Tibial artery (tissue), 4 donors: ENCODE data around the gene CDH1.

Source experiments
- DNase-seq, 2 donors: peaks; one replicate each; pipeline ENCODE4 v3.0.0-alpha.2; 2019
- H3K27ac ChIP-seq, 2 donors: fragments of 200-600 bp; sonication (generic) in 1 of 2; 1 replicate in 1 of 2; 2 replicates in 1 of 2; pipeline ENCODE4 v1.5.1; 2018 to 2019; ENCODE audit warnings: mild to moderate bottlenecking in 1 of 2
- H3K27me3 ChIP-seq, 2 donors: fragments of 200-600 bp; sonication (generic) in 1 of 2; one replicate each; pipeline versions ENCODE4 v1.5.1 to v1.6.0; 2016 to 2019
- H3K36me3 ChIP-seq, 3 donors: fragments of 200-600 bp; sonication (generic) in 2 of 3; one replicate each; pipeline ENCODE4 v1.5.1; 2016 to 2019; ENCODE audit warnings: mild to moderate bottlenecking in 2 of 3
- H3K4me1 ChIP-seq, 4 donors: fragments of 200-600 bp; sonication (generic) in 2 of 4; 1 replicate in 3 of 4; 2 replicates in 1 of 4; pipeline ENCODE4 v1.5.1; 2016 to 2019
- H3K4me3 ChIP-seq, 2 donors: fragments of 200-600 bp; sonication (generic) in 1 of 2; 1 replicate in 1 of 2; 2 replicates in 1 of 2; pipeline ENCODE4 v1.5.1; 2018 to 2019; ENCODE audit warnings: mild to moderate bottlenecking in 2 of 2
- H3K9me3 ChIP-seq, 3 donors: fragments of 200-600 bp; sonication (generic) in 1 of 3; one replicate each; pipeline ENCODE4 v1.5.1; 2016 to 2019
- intact Hi-C: fragments of 100-400 bp; cut with DNase I; formaldehyde crosslinking; loops from one replicate; pipeline ENCODE4 v1.15.0; 2023; ENCODE audit warnings: low total_unique reads
- TF ChIP-seq, protein P1 (sequence below), 2 experiments: fragments of 200-600 bp in 1 of 2; fragments of 450-650 bp in 1 of 2; IDR thresholded peaks; one replicate each; pipeline ENCODE4 v1.5.1; 2017 to 2019; ENCODE audit warnings: antibody characterized with exemption in 2 of 2, mild to moderate bottlenecking in 1 of 2, moderate library complexity in 1 of 2

CDH1 gene

DNA sequence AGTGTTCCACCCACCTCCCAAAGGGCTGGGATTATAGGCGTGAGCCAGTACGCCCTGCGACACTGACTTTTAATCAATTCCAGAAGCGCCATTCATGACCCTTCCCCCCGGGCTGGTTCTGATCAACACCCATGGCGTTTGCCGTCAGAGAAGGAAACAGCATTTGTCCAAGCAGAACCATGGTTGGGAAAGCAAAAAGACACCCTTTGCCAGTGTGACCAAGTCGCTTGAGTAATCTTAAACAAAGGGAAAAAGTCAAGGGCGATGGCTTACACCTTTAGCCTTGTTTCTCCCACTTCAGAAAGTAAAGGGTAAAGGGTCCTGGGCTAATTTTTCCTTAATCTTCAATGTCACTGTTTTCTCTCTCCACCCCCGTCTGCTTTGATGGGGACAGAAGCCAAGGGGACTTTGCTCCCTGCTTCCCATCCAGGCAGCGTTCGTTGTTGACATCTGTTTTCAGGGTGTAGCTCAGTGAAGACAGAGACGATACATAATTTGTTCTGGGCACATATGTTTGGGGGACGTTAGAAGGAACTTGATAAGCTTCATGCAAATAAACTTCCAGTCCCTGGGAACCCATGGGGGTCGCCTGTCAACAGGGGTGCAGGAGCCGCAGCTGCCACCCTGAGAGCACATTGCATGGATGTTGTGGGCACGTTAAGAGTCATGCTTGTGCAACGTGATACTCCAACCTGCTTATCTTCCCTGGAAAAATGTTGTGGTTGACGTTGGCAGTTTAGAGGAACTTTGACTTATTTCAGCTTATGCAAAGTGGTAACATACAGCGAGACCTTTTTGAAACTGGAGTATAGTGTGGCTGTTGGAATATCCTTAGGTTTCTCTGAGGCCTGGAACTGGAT lies 55.6 kb downstream of the CDH1 start:
- intact Hi-C loops, result no loop called here
- peaks cover 0 to 3% of the 10 kb centered on the region in 2 donors for H3K27me3 ChIP-seq
- H3K9me3 ChIP-seq, result no peaks in the 10 kb centered on the region
- TF ChIP-seq, protein P1, sequence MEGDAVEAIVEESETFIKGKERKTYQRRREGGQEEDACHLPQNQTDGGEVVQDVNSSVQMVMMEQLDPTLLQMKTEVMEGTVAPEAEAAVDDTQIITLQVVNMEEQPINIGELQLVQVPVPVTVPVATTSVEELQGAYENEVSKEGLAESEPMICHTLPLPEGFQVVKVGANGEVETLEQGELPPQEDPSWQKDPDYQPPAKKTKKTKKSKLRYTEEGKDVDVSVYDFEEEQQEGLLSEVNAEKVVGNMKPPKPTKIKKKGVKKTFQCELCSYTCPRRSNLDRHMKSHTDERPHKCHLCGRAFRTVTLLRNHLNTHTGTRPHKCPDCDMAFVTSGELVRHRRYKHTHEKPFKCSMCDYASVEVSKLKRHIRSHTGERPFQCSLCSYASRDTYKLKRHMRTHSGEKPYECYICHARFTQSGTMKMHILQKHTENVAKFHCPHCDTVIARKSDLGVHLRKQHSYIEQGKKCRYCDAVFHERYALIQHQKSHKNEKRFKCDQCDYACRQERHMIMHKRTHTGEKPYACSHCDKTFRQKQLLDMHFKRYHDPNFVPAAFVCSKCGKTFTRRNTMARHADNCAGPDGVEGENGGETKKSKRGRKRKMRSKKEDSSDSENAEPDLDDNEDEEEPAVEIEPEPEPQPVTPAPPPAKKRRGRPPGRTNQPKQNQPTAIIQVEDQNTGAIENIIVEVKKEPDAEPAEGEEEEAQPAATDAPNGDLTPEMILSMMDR (IDR thresholded peaks at IDR 0.05), result no peak
- no peaks in the 10 kb centered on the region for H3K4me1 ChIP-seq
- no peak overlapping the region for H3K27ac ChIP-seq
- H3K36me3 ChIP-seq, result no peaks in the 10 kb centered on the region
- DNase-seq, result no peak
- no peak overlapping the region for H3K4me3 ChIP-seq

DNA sequence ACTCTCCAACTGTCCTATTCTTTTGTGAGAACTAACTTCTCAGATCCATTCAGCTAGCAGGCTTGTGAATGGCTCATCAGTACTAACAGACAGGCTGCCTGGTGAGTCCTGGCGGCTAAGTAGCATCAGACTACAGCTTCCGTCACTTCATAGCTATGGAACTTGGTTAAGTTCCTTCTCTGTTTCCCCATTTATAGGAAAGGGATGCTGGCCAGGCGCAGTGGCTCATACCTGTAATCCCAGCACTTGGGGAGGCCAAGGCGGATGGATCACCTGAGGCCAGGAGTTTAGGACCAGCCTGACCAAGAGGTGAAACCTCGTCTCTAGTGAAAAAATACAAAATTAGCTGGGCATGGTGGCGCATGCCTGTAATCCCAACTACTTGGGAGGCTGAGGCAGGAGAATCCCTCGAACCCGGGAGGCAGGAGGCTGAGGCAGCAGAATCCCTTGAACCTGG lies 56.3 kb downstream of the CDH1 start:
- no peak for DNase-seq
- Histone ChIP-seq H3K9me3 (no peaks in the 10 kb centered on the region), H3K4me3 (no peak overlapping the region), H3K36me3 (no peaks in the 10 kb centered on the region), H3K27ac (no peak overlapping the region), H3K27me3 (peaks cover 0 to 3% of the 10 kb centered on the region in 2 donors), H3K4me1 (peaks cover 0 to 2% (median 0%) of the 10 kb centered on the region in 4 donors)
- intact Hi-C loops, result no loop called here
- TF ChIP-seq, protein P1 (IDR thresholded peaks at IDR 0.05), result no peak

DNA sequence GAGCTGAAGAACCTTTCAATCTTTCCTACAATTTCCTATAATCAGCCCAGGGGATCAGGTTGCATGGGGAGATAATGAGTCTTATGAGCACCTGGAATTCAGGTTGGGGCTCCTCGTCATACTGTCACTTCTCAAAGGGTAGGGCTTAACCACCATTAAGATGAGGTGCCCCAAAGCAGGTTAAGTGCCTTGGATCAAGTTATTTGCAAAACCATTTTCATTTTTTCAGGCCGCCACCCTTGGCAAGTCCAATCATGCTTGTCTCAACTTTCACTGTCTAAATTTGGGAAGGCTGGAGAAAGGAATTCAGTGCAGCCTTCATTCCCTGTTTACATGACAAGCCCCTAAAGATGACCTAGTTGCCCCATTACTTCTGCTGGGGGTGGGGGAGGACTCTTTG lies 61.3 kb downstream of the CDH1 start:
- H3K9me3 ChIP-seq, result no peaks in the 10 kb centered on the region
- peaks cover 0 to 4% (median 0%) of the 10 kb centered on the region in 4 donors for H3K4me1 ChIP-seq
- no peak overlapping the region for H3K27ac ChIP-seq
- peaks cover 0 to 9% (median 0%) of the 10 kb centered on the region in 3 donors for H3K36me3 ChIP-seq
- no peaks in the 10 kb centered on the region for H3K27me3 ChIP-seq
- no peak for DNase-seq
- intact Hi-C loops, result no loop called here
- TF ChIP-seq, protein P1 (IDR thresholded peaks at IDR 0.05), result no peak
- H3K4me3 ChIP-seq, result no peak overlapping the region

DNA sequence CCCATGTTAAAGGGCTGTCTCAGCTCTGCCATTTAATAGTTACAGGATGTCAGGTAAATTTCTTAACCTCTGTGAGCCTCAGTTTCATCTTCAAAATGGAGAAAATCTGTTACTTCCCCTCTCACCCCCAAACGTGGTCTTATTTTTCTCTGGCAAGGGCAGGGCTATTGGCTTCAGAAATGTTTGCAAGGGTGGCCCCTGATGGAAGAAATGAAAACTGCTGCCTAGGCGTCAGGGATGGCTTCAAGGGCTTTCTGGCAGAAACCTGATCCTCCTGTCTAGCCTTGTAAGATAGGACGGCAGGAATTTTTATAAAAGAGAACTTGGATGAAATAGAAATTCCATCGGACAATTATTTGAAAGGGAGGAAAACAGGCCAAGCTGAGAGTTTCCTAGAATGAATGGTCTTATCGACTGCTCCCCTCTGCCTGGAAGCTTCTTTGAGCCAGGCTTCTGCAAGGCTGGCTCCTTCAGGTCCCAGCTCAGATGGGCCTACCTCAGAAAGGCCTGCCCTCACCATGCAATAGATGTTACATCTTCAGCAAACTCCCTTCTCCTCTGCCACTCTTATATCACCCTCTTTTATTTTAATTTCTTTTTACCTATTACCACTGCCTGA lies 63.3 kb downstream of the CDH1 start:
- Histone ChIP-seq H3K36me3 (peaks cover 0 to 9% (median 0%) of the 10 kb centered on the region in 3 donors), H3K4me1 (peaks cover 0 to 4% (median 0%) of the 10 kb centered on the region in 4 donors), H3K4me3 (no peak overlapping the region), H3K27ac (no peak overlapping the region), H3K27me3 (no peaks in the 10 kb centered on the region), H3K9me3 (no peaks in the 10 kb centered on the region)
- intact Hi-C loops, result no loop called here
- no peak for DNase-seq
- TF ChIP-seq, protein P1 (IDR thresholded peaks at IDR 0.05), result peak; percentile 38 to 47

DNA sequence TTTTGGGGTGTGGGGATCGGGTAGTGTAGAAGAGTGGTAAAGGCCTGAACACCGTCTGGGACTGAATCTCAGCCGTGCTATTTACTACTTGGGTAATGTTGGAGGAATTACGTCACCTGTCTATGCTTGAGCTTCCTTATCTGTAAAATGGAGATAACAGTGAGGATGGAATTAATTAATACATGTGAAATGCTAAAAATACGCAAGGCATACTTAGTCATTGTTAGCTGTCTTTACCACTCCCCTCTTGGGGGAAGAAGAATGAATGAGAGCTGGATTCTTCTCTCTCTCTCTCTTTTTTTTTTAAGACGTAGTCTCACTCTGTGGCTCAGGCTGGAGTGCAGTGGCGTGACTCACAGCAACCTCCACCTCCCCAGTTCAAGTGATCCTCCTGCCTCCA lies 65.1 kb downstream of the CDH1 start:
- Histone ChIP-seq H3K36me3 (peaks cover 0 to 9% (median 0%) of the 10 kb centered on the region in 3 donors), H3K27ac (no peak overlapping the region)
- intact Hi-C loops, result no loop called here

More for the DNA sequence above, 65.1 kb downstream of the CDH1 start:
- Histone ChIP-seq H3K4me3 (no peak overlapping the region), H3K9me3 (no peaks in the 10 kb centered on the region), H3K4me1 (peaks cover 0 to 4% (median 0%) of the 10 kb centered on the region in 4 donors), H3K27me3 (no peaks in the 10 kb centered on the region)
- no peak for DNase-seq
- TF ChIP-seq, protein P1 (IDR thresholded peaks at IDR 0.05), result no peak
